GM18861 (cell line): ENCODE measurements around the gene TUBGCP6.
"Not testable (repeated sequence)": the region's sequence is repeated elsewhere in the genome, so short reads cannot be mapped to it uniquely, and the experiment has no call there.

Experiments used
- ATAC-seq: cut with Tn5 transposase; IDR thresholded peaks from one replicate; pipeline ENCODE4 v1.9.1; 2021; ENCODE audit not compliant: unreplicated experiment

Gene TUBGCP6

GRCh38 chr22:50213263-50213662 is 31.6 kb downstream of the TUBGCP6 start:
- ATAC-seq: no peak

- no peak for ATAC-seq
Observed at GRCh38 chr22:50211147-50211546, 33.7 kb downstream of the TUBGCP6 start.

GRCh38 chr22:50210378-50211139 is 34.3 kb downstream of the TUBGCP6 start:
- no peak for ATAC-seq

GRCh38 chr22:50209893-50210292 is 34.9 kb downstream of the TUBGCP6 start:
- no peak for ATAC-seq

DNA sequence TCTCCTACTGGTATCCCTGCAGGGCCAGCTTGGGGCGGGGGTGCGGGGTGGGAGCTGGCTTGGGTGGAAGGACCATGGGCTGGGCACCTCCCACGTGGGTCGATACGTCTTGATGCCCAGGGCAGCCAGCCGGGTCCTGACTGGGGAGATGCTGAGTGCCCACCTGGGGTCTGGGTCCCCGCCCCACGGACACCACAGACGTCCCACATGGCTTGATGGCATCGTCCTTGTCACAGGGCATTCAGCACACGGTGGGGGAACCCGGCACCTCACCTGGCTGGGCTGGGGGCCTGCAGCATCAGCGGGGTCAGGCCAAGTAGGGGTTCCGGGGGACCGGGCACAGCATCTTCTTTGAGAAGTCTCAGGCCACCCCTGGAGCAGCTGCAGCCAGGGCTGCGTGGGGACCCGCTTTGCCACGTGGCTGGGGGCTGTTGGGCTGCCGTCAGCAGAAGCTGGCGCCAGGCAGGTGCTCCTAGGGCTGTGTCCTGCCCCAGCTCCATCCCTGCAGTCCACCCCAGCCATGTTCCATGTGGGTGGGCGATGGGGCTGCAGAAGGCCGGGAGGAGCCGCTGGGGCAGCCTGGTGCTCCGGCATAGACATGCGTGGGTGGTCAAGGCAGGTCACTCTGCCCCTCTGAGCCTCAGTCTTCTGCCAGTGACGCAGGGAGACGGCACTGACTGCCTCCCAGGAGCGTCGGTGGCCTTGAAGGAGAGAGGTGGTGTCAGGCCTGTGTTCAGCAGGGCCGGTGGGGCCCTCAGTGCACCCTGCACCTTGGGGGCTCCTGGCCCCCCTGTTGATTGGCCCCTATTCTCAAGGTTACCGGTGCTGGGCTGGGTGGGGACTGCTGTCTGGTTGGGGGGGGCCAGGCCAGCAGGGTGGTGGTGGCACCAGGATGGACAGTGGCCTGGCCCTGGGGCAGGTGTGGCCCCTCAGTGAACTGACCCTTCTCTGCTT is 35.6 kb downstream of the TUBGCP6 start:
- ATAC-seq: no peak

- ATAC-seq: no peak
Observed at GRCh38 chr22:50208430-50208938, 36.3 kb downstream of the TUBGCP6 start.

- ATAC-seq: no peak
Observed at GRCh38 chr22:50207383-50208140, 37.3 kb downstream of the TUBGCP6 start.

DNA sequence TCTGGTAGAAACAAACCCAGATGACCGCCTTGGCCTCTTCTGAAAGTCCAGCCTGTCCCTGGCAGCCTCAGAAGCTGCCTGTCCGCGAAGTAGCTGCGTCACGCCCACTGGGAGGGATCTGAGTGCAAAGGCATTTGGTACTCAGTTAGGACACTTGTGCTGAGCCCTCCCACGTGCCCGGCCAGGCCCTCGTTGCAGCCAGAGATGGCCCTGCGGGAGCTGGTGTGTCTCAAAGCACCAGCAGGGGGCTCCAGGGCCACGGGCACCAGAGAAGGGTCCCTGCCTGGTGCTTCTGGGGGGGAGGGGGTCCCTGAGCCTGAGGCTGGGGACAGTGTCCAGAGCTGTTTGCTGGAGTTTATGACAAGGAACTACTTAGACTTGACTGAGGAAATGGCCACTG is 38.2 kb downstream of the TUBGCP6 start:
- ATAC-seq: no peak

DNA sequence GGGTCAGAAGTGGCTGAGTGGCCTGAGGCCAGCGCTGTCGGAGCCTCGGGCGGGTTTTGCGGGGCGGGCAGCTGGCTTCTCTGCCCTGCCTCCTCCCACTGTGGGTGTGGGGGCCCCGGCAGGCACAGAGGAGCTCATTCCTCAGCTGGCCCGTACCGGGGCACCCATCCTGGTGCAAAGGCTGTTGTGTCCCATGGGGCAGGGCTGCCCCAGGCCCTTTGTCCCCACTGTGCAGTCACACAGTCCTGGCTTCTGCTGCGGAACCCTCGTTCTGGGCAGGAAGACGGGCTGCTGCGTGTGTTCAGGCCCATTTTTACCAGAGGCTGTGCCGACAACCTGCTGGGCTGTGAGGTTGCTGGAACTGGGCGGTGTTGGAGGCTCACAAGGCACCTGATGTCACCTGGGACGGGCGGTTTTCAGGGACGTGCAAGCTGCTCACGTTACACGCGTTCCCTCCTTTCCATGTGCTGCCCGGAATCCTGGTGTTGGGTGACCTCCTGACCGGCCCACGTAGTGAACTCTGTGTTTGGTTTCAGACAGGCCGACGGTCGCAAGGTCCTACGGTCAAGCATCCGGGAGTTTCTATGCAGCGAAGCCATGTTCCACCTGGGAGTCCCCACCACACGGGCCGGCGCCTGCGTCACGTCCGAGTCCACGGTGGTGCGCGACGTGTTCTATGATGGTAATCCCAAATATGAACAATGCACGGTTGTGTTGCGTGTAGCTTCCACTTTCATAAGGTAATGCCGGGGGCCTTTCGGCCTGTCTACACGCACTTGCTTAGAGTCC is 38.8 kb downstream of the TUBGCP6 start:
- ATAC-seq: no peak

- ATAC-seq: not testable (repeated sequence)
Observed at GRCh38 chr22:50204998-50205397, 39.8 kb downstream of the TUBGCP6 start.

- no peak for ATAC-seq
Observed at GRCh38 chr22:50204571-50204970, 40.3 kb downstream of the TUBGCP6 start.

DNA sequence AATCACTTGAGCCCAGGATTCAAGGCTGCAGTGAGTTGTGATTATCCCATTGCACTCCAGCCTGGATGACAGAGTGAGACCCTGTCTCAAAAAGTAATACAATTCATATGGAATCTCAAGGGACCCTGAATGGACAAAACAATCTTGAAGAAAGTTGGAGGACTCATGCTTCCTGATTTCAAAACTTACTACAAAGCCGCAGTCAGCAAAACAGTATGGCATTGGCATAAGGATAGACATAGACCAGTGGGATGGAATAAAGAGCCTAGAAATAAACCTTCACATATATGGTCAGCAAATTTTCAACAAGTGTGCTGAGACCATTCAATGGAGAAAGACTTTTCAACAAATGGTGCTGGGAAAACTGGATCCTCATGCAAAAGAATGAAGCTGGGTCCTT is 41.5 kb downstream of the TUBGCP6 start:
- no peak for ATAC-seq

- no peak for ATAC-seq
Observed at GRCh38 chr22:50202130-50202666, 42.6 kb downstream of the TUBGCP6 start.

GRCh38 chr22:50201191-50202129 is 43.4 kb downstream of the TUBGCP6 start:
- peak; percentile 30 for ATAC-seq

DNA sequence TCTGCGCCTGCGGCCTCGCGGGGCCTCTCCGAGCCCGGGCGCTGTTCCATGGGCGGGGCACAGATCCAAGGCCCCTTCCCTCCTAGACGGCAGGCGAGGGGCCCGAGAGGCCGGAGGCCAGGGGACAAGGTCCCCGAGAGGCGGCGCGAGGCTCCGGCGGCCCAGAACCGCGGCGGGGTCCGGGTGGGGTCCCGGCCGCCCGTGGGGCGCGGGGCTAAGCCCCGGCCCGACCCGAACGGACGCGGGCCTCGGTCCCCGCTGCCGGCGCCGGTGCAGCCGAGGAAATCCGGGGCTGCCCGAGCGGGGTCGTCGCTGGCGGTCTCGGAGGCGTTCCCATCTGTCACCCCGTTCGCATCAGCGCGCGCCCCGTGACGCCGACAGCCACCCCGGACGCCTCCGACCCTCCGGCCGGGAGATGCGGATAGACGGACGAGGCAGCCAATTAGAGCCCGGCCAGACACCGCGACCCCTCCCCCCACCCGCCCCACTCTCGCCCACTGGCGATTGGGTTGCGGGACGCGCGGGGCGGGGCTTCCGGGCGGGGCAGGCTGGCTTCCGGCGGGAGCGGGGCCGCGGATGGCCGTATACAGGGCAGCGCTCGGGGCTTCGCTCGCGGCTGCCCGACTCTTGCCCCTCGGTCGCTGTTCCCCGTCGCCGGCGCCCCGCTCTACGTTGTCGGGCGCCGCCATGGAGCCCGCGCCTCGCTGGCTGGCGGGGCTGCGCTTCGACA is 44.2 kb downstream of the TUBGCP6 start, which contains the start of gene SELENOO:
Gene SELENOO, plus strand, starts transcription at position 551 of the 730 bp plus-strand sequence. Its CDS starts 26 bp downstream, at position 577.
- peak; percentile 39 for ATAC-seq

GRCh38 chr22:50199829-50200460 is 44.9 kb downstream of the TUBGCP6 start:
- peak; percentile 3 for ATAC-seq

- no peak for ATAC-seq
Observed at GRCh38 chr22:50199251-50199721, 45.5 kb downstream of the TUBGCP6 start.
